Measurements from ENCODE around the gene NKAIN1.

GRCh38 chr1:31170486-31170735, 69.3 kb downstream of the NKAIN1 start:
- TF ChIP-seq FOXM1 (IDR thresholded peaks at IDR 0.05; ENCODE audit: borderline replicate concordance), result no peak
- TF ChIP-seq SP1 (IDR thresholded peaks at IDR 0.05), result no peak
- TF ChIP-seq NFRKB (IDR thresholded peaks at IDR 0.05), result no peak

Measured in HEK293T (cell line).